Measurements from ENCODE around the gene C12orf75.

C12orf75 gene

DNA sequence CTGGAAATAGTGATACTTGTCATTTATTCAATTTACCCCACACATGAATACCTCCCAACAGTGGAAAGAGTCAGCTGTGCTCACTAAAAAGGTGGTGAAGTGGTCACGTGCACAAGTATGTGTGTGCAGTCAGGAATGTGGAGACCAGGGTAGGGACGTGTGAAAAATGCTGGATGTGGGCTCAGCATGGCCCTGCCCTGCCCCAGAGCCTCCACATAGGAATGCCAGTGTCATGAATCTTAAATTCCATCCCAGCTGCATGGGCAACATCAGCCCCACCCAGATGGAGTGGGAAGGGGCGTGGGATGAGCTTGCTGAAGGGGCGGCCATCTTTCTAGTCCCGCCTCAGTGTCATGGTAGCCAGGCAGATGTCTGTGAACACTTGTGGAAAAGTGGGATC, 87.7 kb downstream of the C12orf75 start:
- ChIA-PET POLR2A (no interaction called here), CTCF (interaction anchor here (0.5 to 4.8 kb wide), 5 partner anchors 143 to 1403 kb away, joined by 3 to 55 read pairs (median 4); partner anchors contain the start of gene NUAK1)
- H3K4me3 ChIP-seq (ENCODE audit: low read depth, low read length) = no peak overlapping the region
- no peaks in the 10 kb centered on the region for H3K9me3 ChIP-seq (ENCODE audit: control insufficient read depth, insufficient read depth, low read depth, low read length)
- H3K27ac ChIP-seq (ENCODE audit: extremely low read depth, low read depth, low read length) = no peak overlapping the region
- H3K4me1 ChIP-seq (ENCODE audit: control insufficient read depth, insufficient read depth, low read length) = no peaks in the 10 kb centered on the region
- H3K36me3 ChIP-seq (ENCODE audit: control insufficient read depth in 2 of 2, insufficient read depth in 1 of 2, low read length in 2 of 2) = no peaks in the 10 kb centered on the region
- TF ChIP-seq, protein P1, sequence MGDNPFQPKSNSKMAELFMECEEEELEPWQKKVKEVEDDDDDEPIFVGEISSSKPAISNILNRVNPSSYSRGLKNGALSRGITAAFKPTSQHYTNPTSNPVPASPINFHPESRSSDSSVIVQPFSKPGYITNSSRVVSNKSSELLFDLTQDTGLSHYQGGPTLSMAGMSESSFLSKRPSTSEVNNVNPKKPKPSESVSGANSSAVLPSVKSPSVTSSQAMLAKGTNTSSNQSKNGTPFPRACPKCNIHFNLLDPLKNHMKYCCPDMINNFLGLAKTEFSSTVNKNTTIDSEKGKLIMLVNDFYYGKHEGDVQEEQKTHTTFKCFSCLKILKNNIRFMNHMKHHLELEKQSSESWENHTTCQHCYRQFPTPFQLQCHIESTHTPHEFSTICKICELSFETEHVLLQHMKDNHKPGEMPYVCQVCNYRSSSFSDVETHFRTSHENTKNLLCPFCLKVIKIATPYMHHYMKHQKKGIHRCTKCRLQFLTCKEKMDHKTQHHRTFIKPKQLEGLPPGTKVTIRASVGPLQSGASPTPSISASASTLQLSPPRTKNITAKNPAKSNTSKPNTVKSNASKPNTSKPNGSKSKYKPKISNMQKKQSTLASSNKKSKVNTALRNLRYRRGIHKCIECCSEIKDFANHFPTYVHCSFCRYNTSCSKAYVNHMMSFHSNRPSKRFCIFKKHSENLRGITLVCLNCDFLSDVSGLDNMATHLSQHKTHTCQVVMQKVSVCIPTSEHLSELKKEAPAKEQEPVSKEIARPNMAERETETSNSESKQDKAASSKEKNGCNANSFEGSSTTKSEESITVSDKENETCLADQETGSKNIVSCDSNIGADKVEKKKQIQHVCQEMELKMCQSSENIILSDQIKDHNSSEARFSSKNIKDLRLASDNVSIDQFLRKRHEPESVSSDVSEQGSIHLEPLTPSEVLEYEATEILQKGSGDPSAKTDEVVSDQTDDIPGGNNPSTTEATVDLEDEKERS (tag by site-specific recombination; IDR thresholded peaks at IDR 0.05) = no peak
- TF ChIP-seq ZNF37A (tag by site-specific recombination; IDR thresholded peaks at IDR 0.05) = no peak
- TF ChIP-seq, protein P2, sequence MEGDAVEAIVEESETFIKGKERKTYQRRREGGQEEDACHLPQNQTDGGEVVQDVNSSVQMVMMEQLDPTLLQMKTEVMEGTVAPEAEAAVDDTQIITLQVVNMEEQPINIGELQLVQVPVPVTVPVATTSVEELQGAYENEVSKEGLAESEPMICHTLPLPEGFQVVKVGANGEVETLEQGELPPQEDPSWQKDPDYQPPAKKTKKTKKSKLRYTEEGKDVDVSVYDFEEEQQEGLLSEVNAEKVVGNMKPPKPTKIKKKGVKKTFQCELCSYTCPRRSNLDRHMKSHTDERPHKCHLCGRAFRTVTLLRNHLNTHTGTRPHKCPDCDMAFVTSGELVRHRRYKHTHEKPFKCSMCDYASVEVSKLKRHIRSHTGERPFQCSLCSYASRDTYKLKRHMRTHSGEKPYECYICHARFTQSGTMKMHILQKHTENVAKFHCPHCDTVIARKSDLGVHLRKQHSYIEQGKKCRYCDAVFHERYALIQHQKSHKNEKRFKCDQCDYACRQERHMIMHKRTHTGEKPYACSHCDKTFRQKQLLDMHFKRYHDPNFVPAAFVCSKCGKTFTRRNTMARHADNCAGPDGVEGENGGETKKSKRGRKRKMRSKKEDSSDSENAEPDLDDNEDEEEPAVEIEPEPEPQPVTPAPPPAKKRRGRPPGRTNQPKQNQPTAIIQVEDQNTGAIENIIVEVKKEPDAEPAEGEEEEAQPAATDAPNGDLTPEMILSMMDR (tag by site-specific recombination; IDR thresholded peaks at IDR 0.05) = no peak
- TF ChIP-seq ZFHX2 (tag by site-specific recombination; conservative IDR thresholded peaks at IDR 0.05) = 0 out of 2 replicates have a peak, but pooled peaks have one; percentile 21

DNA sequence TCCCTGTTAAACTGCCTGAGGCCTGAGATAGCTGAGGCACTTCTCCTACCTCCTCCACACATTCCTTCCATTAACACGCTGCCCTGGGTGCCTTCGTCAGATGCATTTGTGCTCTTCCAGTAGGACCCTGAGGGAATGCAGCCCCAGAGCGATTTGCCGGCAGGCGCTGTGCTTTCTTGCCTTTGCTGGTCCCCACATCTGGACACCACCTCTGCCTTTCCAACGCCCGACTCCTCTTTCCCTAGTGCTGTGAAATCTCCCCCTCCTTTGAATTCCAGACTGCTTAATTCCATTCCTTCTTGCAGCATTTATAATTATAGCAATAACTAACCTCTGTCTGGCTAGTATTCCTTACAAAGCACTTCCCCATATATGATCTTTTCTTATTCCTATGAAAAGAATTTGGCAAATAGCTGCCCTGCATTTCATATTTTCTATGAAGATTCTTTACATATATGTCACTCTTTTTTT, 88.4 kb downstream of the C12orf75 start:
- no peaks in the 10 kb centered on the region for H3K4me1 ChIP-seq (ENCODE audit: control insufficient read depth, insufficient read depth, low read length)
- no peaks in the 10 kb centered on the region for H3K36me3 ChIP-seq (ENCODE audit: control insufficient read depth in 2 of 2, insufficient read depth in 1 of 2, low read length in 2 of 2)
- no peak overlapping the region for H3K4me3 ChIP-seq (ENCODE audit: low read depth, low read length)
- no peaks in the 10 kb centered on the region for H3K9me3 ChIP-seq (ENCODE audit: control insufficient read depth, insufficient read depth, low read depth, low read length)
- no peak for TF ChIP-seq FEZF1 (tag by site-specific recombination; IDR thresholded peaks at IDR 0.05)
- TF ChIP-seq, protein P3, sequence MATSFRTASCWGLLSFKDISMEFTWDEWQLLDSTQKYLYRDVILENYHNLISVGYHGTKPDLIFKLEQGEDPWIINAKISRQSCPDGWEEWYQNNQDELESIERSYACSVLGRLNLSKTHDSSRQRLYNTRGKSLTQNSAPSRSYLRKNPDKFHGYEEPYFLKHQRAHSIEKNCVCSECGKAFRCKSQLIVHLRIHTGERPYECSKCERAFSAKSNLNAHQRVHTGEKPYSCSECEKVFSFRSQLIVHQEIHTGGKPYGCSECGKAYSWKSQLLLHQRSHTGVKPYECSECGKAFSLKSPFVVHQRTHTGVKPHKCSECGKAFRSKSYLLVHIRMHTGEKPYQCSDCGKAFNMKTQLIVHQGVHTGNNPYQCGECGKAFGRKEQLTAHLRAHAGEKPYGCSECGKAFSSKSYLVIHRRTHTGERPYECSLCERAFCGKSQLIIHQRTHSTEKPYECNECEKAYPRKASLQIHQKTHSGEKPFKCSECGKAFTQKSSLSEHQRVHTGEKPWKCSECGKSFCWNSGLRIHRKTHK (tag by site-specific recombination; IDR thresholded peaks at IDR 0.05) = no peak
- no peak for TF ChIP-seq REPIN1 (tag by site-specific recombination; IDR thresholded peaks at IDR 0.05; ENCODE audit: low read depth)
- TF ChIP-seq, protein P4, sequence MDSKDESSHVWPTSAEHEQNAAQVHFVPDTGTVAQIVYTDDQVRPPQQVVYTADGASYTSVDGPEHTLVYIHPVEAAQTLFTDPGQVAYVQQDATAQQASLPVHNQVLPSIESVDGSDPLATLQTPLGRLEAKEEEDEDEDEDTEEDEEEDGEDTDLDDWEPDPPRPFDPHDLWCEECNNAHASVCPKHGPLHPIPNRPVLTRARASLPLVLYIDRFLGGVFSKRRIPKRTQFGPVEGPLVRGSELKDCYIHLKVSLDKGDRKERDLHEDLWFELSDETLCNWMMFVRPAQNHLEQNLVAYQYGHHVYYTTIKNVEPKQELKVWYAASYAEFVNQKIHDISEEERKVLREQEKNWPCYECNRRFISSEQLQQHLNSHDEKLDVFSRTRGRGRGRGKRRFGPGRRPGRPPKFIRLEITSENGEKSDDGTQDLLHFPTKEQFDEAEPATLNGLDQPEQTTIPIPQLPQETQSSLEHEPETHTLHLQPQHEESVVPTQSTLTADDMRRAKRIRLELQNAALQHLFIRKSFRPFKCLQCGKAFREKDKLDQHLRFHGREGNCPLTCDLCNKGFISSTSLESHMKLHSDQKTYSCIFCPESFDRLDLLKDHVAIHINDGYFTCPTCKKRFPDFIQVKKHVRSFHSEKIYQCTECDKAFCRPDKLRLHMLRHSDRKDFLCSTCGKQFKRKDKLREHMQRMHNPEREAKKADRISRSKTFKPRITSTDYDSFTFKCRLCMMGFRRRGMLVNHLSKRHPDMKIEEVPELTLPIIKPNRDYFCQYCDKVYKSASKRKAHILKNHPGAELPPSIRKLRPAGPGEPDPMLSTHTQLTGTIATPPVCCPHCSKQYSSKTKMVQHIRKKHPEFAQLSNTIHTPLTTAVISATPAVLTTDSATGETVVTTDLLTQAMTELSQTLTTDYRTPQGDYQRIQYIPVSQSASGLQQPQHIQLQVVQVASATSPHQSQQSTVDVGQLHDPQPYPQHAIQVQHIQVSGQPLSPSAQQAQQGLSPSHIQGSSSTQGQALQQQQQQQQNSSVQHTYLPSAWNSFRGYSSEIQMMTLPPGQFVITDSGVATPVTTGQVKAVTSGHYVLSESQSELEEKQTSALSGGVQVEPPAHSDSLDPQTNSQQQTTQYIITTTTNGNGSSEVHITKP (tag by site-specific recombination; IDR thresholded peaks at IDR 0.05) = no peak
- TF ChIP-seq ZNF48 (tag by site-specific recombination; IDR thresholded peaks at IDR 0.05) = no peak
- TF ChIP-seq SALL2 (tag by site-specific recombination; IDR thresholded peaks at IDR 0.05; ENCODE audit: borderline replicate concordance) = no peak
- TF ChIP-seq ZNF426 (tag by site-specific recombination; IDR thresholded peaks at IDR 0.05) = no peak
- TF ChIP-seq SETDB1 (IDR thresholded peaks at IDR 0.05; ENCODE audit: insufficient read length, low read length) = no peak
- TF ChIP-seq, protein P5, sequence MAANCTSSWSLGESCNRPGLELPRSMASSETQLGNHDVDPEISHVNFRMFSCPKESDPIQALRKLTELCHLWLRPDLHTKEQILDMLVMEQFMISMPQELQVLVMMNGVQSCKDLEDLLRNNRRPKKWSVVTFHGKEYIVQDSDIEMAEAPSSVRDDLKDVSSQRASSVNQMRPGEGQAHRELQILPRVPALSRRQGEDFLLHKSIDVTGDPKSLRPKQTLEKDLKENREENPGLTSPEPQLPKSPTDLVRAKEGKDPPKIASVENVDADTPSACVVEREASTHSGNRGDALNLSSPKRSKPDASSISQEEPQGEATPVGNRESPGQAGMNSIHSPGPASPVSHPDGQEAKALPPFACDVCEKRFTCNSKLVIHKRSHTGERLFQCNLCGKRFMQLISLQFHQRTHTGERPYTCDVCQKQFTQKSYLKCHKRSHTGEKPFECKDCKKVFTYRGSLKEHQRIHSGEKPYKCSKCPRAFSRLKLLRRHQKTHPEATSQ (tag by site-specific recombination; IDR thresholded peaks at IDR 0.05) = no peak
- TF ChIP-seq ZNF785 (tag by site-specific recombination; IDR thresholded peaks at IDR 0.05) = no peak
- TF ChIP-seq ZNF530 (tag by site-specific recombination; IDR thresholded peaks at IDR 0.05; ENCODE audit: low read depth) = no peak
- TF ChIP-seq, protein P6, sequence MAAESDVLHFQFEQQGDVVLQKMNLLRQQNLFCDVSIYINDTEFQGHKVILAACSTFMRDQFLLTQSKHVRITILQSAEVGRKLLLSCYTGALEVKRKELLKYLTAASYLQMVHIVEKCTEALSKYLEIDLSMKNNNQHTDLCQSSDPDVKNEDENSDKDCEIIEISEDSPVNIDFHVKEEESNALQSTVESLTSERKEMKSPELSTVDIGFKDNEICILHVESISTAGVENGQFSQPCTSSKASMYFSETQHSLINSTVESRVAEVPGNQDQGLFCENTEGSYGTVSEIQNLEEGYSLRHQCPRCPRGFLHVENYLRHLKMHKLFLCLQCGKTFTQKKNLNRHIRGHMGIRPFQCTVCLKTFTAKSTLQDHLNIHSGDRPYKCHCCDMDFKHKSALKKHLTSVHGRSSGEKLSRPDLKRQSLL (tag by site-specific recombination; IDR thresholded peaks at IDR 0.05) = no peak
- no peak for TF ChIP-seq ZNF266 (tag by site-specific recombination; IDR thresholded peaks at IDR 0.05; ENCODE audit: low read depth)
- no peak for TF ChIP-seq ZNF404 (tag by site-specific recombination; IDR thresholded peaks at IDR 0.05)
- ChIA-PET CTCF (interaction anchor here (0.6 to 4.8 kb wide), 7 partner anchors 10 to 805 kb away, joined by 3 to 55 read pairs (median 4); partner anchors contain the start of gene NUAK1), POLR2A (no interaction called here)
- H3K27ac ChIP-seq (ENCODE audit: extremely low read depth, low read depth, low read length) = no peak overlapping the region
